ENCODE results near the gene HAO2.
"Not testable (repeated sequence)": the region's sequence is repeated elsewhere in the genome, so short reads cannot be mapped to it uniquely, and the experiment has no call there.

Gene HAO2

GRCh38 chr1:119347858-119348257 lies 20.7 kb upstream of the HAO2 start:
- no peak for DNase-seq (ENCODE audit: low read depth)

GRCh38 chr1:119348941-119349340 lies 19.6 kb upstream of the HAO2 start:
- DNase-seq (ENCODE audit: low read depth), result no peak

GRCh38 chr1:119350866-119351265 lies 17.7 kb upstream of the HAO2 start:
- DNase-seq (ENCODE audit: low read depth), result not testable (repeated sequence)

- DNase-seq (ENCODE audit: low read depth), result no peak
Measured at GRCh38 chr1:119351997-119352396, 16.6 kb upstream of the HAO2 start.

GRCh38 chr1:119353836-119354235 lies 14.7 kb upstream of the HAO2 start:
- no peak for DNase-seq (ENCODE audit: low read depth)

- DNase-seq (ENCODE audit: low read depth), result no peak
Measured at GRCh38 chr1:119358636-119359035, 9.9 kb upstream of the HAO2 start.

- no peak for DNase-seq (ENCODE audit: low read depth)
Measured at GRCh38 chr1:119359730-119360129, 8.9 kb upstream of the HAO2 start.

- DNase-seq (ENCODE audit: low read depth), result no peak
Measured at GRCh38 chr1:119361205-119361604, 7.4 kb upstream of the HAO2 start.

GRCh38 chr1:119361620-119362344 lies 6.8 kb upstream of the HAO2 start:
- no peak for DNase-seq (ENCODE audit: low read depth)

- no peak for DNase-seq (ENCODE audit: low read depth)
Measured at GRCh38 chr1:119363162-119363561, 5.4 kb upstream of the HAO2 start.

- no peak for DNase-seq (ENCODE audit: low read depth)
Measured at GRCh38 chr1:119364640-119365039, 3.9 kb upstream of the HAO2 start.

GRCh38 chr1:119366424-119366823 lies 2.2 kb upstream of the HAO2 start:
- no peak for DNase-seq (ENCODE audit: low read depth)

GRCh38 chr1:119367432-119368124 lies 1.0 kb upstream of the HAO2 start:
- no peak for DNase-seq (ENCODE audit: low read depth)

- no peak for DNase-seq (ENCODE audit: low read depth)
Measured at GRCh38 chr1:119370748-119371147, 2.2 kb downstream of the HAO2 start.

GRCh38 chr1:119371815-119372214 lies 3.2 kb downstream of the HAO2 start:
- DNase-seq (ENCODE audit: low read depth), result no peak

- no peak for DNase-seq (ENCODE audit: low read depth)
Measured at GRCh38 chr1:119372503-119373086, 4.0 kb downstream of the HAO2 start.

GRCh38 chr1:119373465-119373864 lies 4.9 kb downstream of the HAO2 start:
- no peak for DNase-seq (ENCODE audit: low read depth)

- DNase-seq (ENCODE audit: low read depth), result no peak
Measured at GRCh38 chr1:119374208-119374874, 5.8 kb downstream of the HAO2 start.

- DNase-seq (ENCODE audit: low read depth), result no peak
Measured at GRCh38 chr1:119375366-119375765, 6.8 kb downstream of the HAO2 start.

GRCh38 chr1:119376594-119376993 lies 8.0 kb downstream of the HAO2 start:
- DNase-seq (ENCODE audit: low read depth), result no peak

- DNase-seq (ENCODE audit: low read depth), result not testable (repeated sequence)
Measured at GRCh38 chr1:119377594-119377993, 9.0 kb downstream of the HAO2 start.

GRCh38 chr1:119379117-119379516 lies 10.5 kb downstream of the HAO2 start:
- DNase-seq (ENCODE audit: low read depth), result no peak

GRCh38 chr1:119380304-119380703 lies 11.7 kb downstream of the HAO2 start:
- no peak for DNase-seq (ENCODE audit: low read depth)
